Peyer's patch (tissue), 4 donors: ENCODE measurements around the gene ZAR1. TPM values are rescaled to one million over a fixed set of nuclear protein-coding genes. Genes with fewer than 3 reads are reported as not detected.
"Not testable (repeated sequence)": the region's sequence is repeated elsewhere in the genome, so short reads cannot be mapped to it uniquely, and the experiment has no call there.

Source experiments
- DNase-seq, 3 donors: peaks; one replicate each; pipeline ENCODE4 v3.0.0-alpha.2; 2017 to 2019
- H3K27ac ChIP-seq, 4 donors: fragments of 200-600 bp; sonication (generic); one replicate each; pipeline ENCODE4 v1.5.1; 2016 to 2019
- H3K27me3 ChIP-seq, 2 donors: fragments of 200-600 bp; sonication (generic); one replicate each; pipeline ENCODE4 v1.5.1; 2019
- H3K36me3 ChIP-seq, 3 donors: fragments of 200-600 bp; sonication (generic); one replicate each; pipeline ENCODE4 v1.5.1; 2016 to 2019
- H3K4me1 ChIP-seq, 4 donors: fragments of 200-600 bp; sonication (generic); one replicate each; pipeline ENCODE4 v1.5.1; 2016 to 2019
- H3K4me3 ChIP-seq, 4 donors: fragments of 200-600 bp; sonication (generic); 1 replicate in 3 of 4; 2 replicates in 1 of 4; pipeline ENCODE4 v1.5.1; 2016 to 2019; ENCODE audit warnings: mild to moderate bottlenecking in 1 of 4
- H3K9me3 ChIP-seq, 4 donors: fragments of 200-600 bp; sonication (generic); one replicate each; pipeline ENCODE4 v1.5.1; 2016 to 2019; ENCODE audit warnings: mild to moderate bottlenecking in 1 of 4
- POLR2A ChIP-seq, 2 donors: fragments of 450-650 bp; IDR thresholded peaks; one replicate each; pipeline ENCODE4 v1.5.1; 2017; ENCODE audit warnings: antibody characterized with exemption in 2 of 2, mild to moderate bottlenecking in 2 of 2, moderate library complexity in 2 of 2
- total RNA-seq, 4 donors: library from RNA; depleted of rRNA; stranded (reverse); fragments of >200 nt; gene quantifications; one replicate each; pipeline ENCODE4 v1.1.0, GENCODE V29; 2016
- TF ChIP-seq, protein P1 (sequence below), 6 experiments: fragments of 450-650 bp in 4 of 6; fragments of 200-600 bp in 2 of 6; sonication (generic) in 1 of 6; IDR thresholded peaks; one replicate each; pipeline ENCODE4 v1.5.1; 2017 to 2019; ENCODE audit warnings: antibody characterized with exemption in 6 of 6, mild to moderate bottlenecking in 3 of 6, moderate library complexity in 1 of 6

The ZAR1 gene
- total RNA-seq: not detected

GRCh38 chr4:48490012-48490679, at the start of gene ZAR1:
Gene ZAR1 (plus strand): TSS chr4:48490252. CDS start chr4:48490292, 40 bp downstream.
- H3K4me3 ChIP-seq: peak within 1 kb of the TSS in 3 of 4 donors; percentile 24 to 46 (median 39)
- no peak within 1 kb of the TSS for H3K27ac ChIP-seq
- H3K27me3 ChIP-seq: peaks cover 0 to 24% of the 10 kb centered on the region in 2 donors
- no peaks in the 10 kb centered on the region for H3K36me3 ChIP-seq
- DNase-seq: peak in 1 of 3 donors; percentile 57
- peaks cover 0 to 15% (median 9%) of the 10 kb centered on the region in 4 donors for H3K4me1 ChIP-seq
- no peak for TF ChIP-seq POLR2A (IDR thresholded peaks at IDR 0.05)
- TF ChIP-seq, protein P1, sequence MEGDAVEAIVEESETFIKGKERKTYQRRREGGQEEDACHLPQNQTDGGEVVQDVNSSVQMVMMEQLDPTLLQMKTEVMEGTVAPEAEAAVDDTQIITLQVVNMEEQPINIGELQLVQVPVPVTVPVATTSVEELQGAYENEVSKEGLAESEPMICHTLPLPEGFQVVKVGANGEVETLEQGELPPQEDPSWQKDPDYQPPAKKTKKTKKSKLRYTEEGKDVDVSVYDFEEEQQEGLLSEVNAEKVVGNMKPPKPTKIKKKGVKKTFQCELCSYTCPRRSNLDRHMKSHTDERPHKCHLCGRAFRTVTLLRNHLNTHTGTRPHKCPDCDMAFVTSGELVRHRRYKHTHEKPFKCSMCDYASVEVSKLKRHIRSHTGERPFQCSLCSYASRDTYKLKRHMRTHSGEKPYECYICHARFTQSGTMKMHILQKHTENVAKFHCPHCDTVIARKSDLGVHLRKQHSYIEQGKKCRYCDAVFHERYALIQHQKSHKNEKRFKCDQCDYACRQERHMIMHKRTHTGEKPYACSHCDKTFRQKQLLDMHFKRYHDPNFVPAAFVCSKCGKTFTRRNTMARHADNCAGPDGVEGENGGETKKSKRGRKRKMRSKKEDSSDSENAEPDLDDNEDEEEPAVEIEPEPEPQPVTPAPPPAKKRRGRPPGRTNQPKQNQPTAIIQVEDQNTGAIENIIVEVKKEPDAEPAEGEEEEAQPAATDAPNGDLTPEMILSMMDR (IDR thresholded peaks at IDR 0.05): no peak
- H3K9me3 ChIP-seq: no peaks in the 10 kb centered on the region

- not testable (repeated sequence) for H3K4me1 ChIP-seq
Measured at GRCh38 chr4:48440914-48441313, 49.1 kb upstream of the ZAR1 start.

GRCh38 chr4:48445704-48446103, 44.3 kb upstream of the ZAR1 start:
- Histone ChIP-seq H3K9me3 (no peaks in the 10 kb centered on the region), H3K27me3 (no peaks in the 10 kb centered on the region), H3K27ac (no peak overlapping the region), H3K4me1 (no peaks in the 10 kb centered on the region), H3K36me3 (no peaks in the 10 kb centered on the region), H3K4me3 (no peak overlapping the region)
- no peak for DNase-seq
- TF ChIP-seq POLR2A (IDR thresholded peaks at IDR 0.05): no peak
- TF ChIP-seq, protein P1 (IDR thresholded peaks at IDR 0.05): peak in 5 of 6 experiments; percentile 5 to 57 (median 47)

More at GRCh38 chr4:48440914-48441313, 49.1 kb upstream of the ZAR1 start:
- DNase-seq, H3K9me3 ChIP-seq, H3K27ac ChIP-seq, H3K27me3 ChIP-seq, H3K36me3 ChIP-seq, H3K4me3 ChIP-seq: not testable (repeated sequence)

GRCh38 chr4:48446642-48447041, 43.4 kb upstream of the ZAR1 start:
- Histone ChIP-seq H3K27me3 (no peaks in the 10 kb centered on the region), H3K9me3 (no peaks in the 10 kb centered on the region), H3K36me3 (no peaks in the 10 kb centered on the region), H3K4me3 (no peak overlapping the region), H3K27ac (no peak overlapping the region), H3K4me1 (no peaks in the 10 kb centered on the region)
- no peak for TF ChIP-seq POLR2A (IDR thresholded peaks at IDR 0.05)
- TF ChIP-seq, protein P1 (IDR thresholded peaks at IDR 0.05): no peak
- DNase-seq: no peak

DNA sequence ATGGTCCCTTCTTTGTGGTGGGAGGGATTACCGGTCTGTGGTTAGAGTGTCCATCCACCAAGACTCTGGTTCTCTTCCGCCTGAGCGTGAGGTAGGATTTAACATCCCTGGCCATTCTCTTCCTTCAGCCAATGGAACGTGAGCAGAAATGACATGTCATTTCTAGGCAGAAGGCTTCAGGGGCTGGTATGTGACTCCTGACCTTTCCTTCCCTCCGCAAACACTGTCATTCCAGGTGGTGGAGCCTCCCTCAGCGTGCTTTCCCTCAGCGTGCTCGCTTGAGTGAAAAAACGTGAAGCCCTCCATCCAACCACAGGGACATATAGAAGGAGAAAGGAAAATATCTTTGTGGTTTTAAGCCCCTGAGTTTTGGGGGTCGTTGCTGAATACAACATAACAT, 40.9 kb upstream of the ZAR1 start:
- Histone ChIP-seq H3K27ac (no peak overlapping the region), H3K4me1 (no peaks in the 10 kb centered on the region), H3K9me3 (no peaks in the 10 kb centered on the region), H3K36me3 (no peaks in the 10 kb centered on the region), H3K27me3 (no peaks in the 10 kb centered on the region), H3K4me3 (no peak overlapping the region)
- no peak for DNase-seq
- no peak for TF ChIP-seq POLR2A (IDR thresholded peaks at IDR 0.05)
- TF ChIP-seq, protein P1 (IDR thresholded peaks at IDR 0.05): no peak

GRCh38 chr4:48450740-48451139, 39.3 kb upstream of the ZAR1 start:
- TF ChIP-seq, protein P1 (IDR thresholded peaks at IDR 0.05): no peak
- no peak for TF ChIP-seq POLR2A (IDR thresholded peaks at IDR 0.05)
- H3K27ac ChIP-seq: no peak overlapping the region
- H3K4me3 ChIP-seq: no peak overlapping the region
- no peaks in the 10 kb centered on the region for H3K27me3 ChIP-seq
- no peaks in the 10 kb centered on the region for H3K9me3 ChIP-seq
- DNase-seq: no peak
- H3K36me3 ChIP-seq: no peaks in the 10 kb centered on the region
- no peaks in the 10 kb centered on the region for H3K4me1 ChIP-seq

DNA sequence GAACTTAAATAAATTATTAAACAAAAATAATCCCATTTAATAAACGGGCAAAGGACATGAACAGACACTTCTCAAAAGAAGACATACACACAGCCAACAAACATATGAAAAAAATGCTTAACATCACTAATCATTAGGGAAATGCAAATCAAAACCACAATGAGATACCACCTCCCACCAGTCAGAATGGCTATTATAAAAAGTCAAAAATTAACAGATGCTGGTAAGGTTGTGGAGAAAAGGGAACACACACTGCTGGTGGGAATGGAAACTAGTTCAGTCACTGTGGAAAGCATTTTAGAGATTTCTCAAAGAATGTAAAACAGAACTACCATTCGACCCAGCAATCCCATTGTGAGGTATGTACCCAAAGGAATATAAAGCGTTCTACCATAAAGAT, 38.4 kb upstream of the ZAR1 start:
- not testable (repeated sequence) for H3K4me3 ChIP-seq, H3K27ac ChIP-seq, H3K9me3 ChIP-seq, DNase-seq, H3K4me1 ChIP-seq, H3K36me3 ChIP-seq, H3K27me3 ChIP-seq
